NCI-H748 (cell line): ENCODE results near the gene FMN1.

ENCODE experiments used
- DNase-seq: peaks from one replicate; lab custom pipeline; 2025; ENCODE audit not compliant: unreplicated experiment; lab: John Stamatoyannopoulos, UW

FMN1 gene

DNA sequence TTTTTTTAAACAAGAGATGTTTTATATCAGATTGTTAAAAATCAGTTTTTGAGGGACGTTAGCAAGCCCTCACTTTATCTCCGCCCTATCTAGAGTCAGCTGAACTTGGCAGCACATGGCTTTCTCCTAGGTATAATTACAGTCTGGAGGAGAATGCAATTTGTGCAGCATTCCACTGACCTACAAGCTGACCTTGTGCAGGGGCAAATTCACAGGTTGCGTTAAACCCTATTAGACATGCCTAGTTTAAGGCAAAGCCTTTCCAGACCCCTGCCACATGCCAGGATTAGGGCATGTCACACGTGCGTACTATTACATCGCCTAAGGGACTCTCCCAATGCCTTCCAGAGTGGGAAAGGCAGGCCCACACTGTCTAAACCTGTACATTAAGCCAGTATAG, 252.7 kb downstream of the FMN1 start:
- DNase-seq: no peak

- DNase-seq: no peak
Measured at GRCh38 chr15:32936976-32937375, 257.5 kb downstream of the FMN1 start.

GRCh38 chr15:32936283-32936918, 258.1 kb downstream of the FMN1 start:
- peak; percentile 27 for DNase-seq

DNA sequence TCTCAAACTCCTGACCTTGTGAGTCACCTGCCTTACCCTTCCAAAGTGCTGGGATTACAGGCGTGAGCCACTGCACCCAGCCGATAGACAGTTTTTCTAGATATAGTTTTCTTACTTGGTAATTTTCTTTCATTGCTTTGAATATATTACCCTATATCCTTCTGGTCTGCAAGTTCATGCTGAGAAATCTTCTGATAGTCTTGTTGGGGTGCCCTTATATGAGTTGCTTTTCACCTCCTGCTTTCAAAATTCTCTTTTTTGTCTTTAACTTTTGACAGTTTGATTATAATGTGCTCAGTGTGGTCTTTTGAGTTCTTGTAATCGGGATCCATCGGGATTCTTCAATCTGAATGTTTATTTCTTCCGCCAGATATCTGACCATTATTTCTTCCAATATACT, 259.4 kb downstream of the FMN1 start:
- DNase-seq: no peak

DNA sequence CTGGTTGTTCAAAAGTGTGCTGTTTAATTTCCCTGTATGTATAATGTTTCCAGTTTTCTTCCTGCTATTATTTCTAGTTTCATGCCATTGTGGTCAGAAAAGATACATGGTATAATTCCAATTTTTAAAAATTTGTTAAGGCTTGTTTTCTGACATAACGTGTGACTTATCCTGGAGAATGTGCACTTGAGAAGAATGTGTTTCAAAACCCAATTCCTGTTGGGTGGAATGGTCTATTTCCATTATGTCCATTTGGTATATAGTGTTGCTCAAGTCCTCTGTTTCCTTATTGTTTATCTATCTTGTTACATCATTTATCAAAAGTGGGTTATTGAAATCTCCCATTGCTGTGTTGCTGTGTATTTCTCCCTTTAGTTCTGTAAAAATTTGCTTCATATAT, 261.3 kb downstream of the FMN1 start:
- no peak for DNase-seq

- no peak for DNase-seq
Measured at GRCh38 chr15:32928876-32929275, 265.6 kb downstream of the FMN1 start.

GRCh38 chr15:32927124-32927523, 267.4 kb downstream of the FMN1 start:
- no peak for DNase-seq

- DNase-seq: no peak
Measured at GRCh38 chr15:32923176-32923575, 271.3 kb downstream of the FMN1 start.

DNA sequence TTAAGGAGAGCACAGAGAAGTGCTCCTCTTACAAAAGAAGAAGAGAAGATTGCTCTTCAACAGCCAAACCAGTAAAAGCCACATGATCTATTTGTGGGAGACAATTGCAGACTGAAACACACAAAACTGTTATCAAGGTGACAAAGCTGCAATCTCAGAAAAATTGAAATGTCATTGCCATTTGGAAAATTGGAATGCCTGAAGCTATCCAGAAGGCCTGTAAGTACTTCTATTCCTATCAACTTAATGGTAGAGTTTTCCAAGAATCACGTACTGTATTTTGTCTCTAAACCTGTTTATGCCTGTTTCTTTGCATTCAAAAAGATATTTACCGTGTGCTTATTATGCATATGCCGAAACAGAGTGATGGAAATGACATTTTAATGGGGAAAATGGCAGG, 272.0 kb downstream of the FMN1 start:
- no peak for DNase-seq

DNA sequence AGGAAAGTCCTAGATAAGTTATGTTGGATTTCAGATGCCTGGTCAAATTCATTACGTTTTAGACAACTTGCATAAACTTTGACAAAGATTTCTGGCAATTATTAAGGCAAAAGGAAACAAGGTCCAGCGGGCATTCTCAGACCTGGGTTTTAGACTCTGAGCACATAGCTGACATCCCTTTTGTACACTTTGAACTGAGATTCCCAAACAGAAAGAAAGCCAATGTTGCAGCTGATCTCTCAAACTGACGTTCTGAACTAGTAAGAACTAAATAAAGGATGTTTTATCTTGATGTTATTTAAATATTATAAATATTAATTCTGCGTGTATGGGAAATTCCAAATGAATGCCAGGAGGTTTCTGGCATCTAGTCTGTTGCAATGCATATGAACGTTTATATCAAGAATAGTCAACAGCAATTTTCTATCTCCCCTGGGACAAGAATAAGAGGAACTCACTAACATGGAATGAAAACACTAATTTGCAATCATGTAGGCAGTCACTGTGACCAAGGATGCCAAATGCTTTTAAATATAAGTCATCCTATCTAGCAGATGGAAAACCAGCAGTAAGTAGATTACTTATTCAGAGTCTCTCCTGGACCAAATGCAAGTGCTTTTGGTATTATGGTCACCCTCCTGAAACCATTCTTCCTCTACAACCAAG, 274.6 kb downstream of the FMN1 start:
- DNase-seq: no peak

- DNase-seq: no peak
Measured at GRCh38 chr15:32918547-32918946, 276.0 kb downstream of the FMN1 start.

- DNase-seq: no peak
Measured at GRCh38 chr15:32910839-32911238, 283.7 kb downstream of the FMN1 start.

GRCh38 chr15:32909431-32909830, 285.1 kb downstream of the FMN1 start:
- no peak for DNase-seq

DNA sequence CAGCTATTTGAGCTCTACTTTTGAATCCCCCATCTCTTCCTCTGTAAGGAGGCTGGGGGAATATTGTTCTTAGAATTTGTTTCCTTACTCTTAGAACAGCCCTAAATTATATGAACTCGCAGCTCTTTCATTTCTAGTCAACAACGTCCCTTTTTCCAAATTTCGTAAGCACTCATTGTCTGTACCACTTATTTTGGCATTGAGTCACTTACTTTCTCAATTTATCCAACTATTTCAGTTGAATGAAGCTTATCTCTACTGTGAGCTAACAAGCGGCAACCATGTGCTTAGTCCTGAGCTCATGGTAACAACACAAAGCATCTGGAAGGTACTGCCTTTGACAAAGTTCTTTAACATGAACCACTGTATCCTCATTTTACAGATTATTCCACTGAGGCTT, 285.6 kb downstream of the FMN1 start:
- DNase-seq: no peak

GRCh38 chr15:32908135-32908801, 286.2 kb downstream of the FMN1 start:
- DNase-seq: no peak

DNA sequence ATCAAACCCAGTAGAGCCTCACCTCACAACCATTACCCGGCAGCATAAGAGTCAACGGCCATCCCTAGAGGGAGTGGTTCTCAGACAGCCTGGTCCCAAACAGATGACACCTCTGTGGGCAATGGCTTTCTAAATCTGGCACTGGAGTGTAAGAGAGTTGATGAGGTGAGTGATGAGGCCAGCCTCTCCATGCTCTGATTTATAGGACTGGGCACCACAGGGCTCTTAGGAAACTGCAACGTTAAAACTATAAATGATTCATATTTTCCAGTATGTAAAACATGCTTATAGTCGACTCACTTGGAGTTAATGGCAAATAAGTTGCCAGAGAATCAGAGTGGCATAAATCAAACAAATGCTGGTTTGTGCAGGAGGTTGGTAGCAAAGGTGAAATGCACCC, 289.0 kb downstream of the FMN1 start:
- DNase-seq: no peak

DNA sequence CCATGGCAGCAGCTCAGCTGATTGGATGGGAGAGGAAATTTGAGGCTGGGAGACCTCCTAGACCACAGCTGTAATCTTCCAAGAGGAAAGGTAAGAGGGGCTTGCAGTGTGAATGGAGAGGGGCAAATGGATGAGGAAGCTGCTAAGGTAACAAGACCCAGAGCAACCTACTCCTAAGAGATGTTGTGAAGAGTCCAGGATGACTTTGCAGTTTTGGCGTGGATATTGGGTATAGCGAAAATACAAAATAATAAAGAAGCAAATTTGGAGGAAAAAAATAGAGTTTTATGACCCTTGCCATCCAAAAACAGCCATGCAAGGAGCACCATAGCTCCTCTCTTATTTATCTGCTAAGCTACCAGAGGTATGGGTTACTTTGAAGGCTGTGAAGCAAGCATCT, 290.1 kb downstream of the FMN1 start:
- DNase-seq: no peak

DNA sequence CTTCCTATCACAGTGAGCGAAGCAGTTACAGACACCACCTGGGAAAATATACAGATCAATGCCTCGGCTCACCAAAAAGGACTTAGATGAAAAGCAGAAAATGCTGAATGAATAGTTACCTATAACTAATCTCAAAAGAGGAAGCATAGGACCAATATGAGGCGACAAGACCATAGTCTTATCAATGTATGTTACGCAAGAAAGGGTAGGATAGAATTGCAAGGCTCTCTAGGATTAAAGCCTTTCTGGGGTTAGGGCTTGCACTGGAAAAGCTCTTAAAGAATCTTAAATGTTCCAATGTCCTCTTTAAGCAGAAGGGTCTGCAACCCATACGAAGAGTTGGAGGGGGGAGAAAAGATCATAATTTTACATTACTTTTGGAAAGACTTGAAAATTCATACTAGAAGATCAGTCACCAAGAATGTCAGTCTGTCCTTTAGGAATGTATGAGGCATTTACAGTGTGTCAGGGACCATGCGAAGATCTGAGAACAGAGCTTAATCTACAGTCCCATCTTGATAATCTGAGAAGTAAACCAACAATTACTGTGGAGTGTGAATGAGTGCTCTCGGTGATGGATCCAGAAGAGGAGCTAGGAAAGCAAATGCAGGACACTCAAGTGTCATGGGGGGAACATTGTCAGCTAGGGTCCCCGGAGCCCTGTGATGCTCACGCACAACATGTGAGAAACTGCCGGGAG, 290.8 kb downstream of the FMN1 start:
- DNase-seq: no peak

GRCh38 chr15:32901995-32902394, 292.5 kb downstream of the FMN1 start:
- DNase-seq: no peak

DNA sequence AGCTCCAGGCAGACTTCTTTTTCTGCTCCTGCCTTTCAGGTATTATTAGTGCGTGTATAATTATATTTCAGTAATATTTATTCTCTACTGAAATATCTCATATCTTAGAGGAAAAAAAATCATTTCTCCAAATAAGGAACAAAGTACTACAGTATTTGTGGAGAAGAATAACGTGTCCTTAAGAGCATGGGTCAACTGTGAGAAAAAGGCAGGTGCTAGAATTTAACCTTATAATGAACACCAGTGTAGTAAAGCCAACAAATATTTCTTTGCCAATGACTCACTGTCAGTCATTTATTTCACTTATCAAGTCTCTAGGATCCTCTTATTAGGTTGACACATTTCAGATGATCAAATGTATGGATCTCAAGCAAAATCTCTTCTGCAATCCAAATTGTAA, 293.3 kb downstream of the FMN1 start:
- no peak for DNase-seq

DNA sequence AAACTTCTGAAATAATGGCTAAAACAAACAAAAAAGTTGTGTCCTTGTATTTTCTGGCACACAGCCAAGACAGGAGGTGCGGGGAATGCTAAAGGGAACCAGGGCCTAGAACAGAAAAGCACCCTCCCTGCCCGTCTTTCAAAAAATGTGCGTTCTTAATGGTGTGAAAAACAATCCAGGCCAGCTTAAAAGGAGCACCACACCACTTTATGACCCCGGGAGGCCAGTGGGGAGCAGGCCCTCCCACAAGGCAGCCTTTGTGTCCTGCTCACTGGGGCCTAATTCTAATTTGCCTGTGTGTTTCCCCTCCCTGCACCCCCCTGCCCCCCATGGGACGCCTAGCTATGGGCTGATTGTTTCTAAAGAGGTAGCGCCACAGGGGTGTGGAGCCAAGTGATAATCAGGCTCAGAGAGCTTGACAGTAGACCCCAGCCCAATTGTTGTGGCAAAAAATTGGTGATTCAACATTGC, 295.4 kb downstream of the FMN1 start:
- peak; percentile 76 for DNase-seq

GRCh38 chr15:32898414-32898813, 296.1 kb downstream of the FMN1 start:
- no peak for DNase-seq
